HepG2 (cell line): ENCODE data around the gene CIART. TPM values are rescaled to one million over a fixed set of nuclear protein-coding genes. Genes with fewer than 3 reads are reported as not detected.

Experiments used
- ATAD3A ChIP-seq: sonication (generic); formaldehyde crosslinking; IDR thresholded peaks from 2 replicates; pipeline ENCODE4 v1.4.0; 2020; ENCODE audit warnings: missing genetic modification reagents
- ELF1 ChIP-seq: sonication (generic); formaldehyde crosslinking; IDR thresholded peaks from 2 replicates; pipeline ENCODE4 v1.4.0; 2020; ENCODE audit warnings: missing genetic modification reagents
- HMG20A ChIP-seq: IDR thresholded peaks from 2 replicates; pipeline ENCODE4 v1.6.1; 2016; ENCODE audit warnings: borderline replicate concordance
- HOXA3 ChIP-seq: sonication (generic); formaldehyde crosslinking; IDR thresholded peaks from 2 replicates; pipeline ENCODE4 v1.5.0; 2020; ENCODE audit warnings: missing genetic modification reagents
- HOXA7 ChIP-seq: sonication (generic); formaldehyde crosslinking; IDR thresholded peaks from 2 replicates; pipeline ENCODE4 v1.8.1; 2022; ENCODE audit warnings: mild to moderate bottlenecking, missing genetic modification reagents, moderate library complexity
- JUNB ChIP-seq: sonication (generic); formaldehyde crosslinking; IDR thresholded peaks from 2 replicates; pipeline ENCODE4 v1.8.0; 2022; ENCODE audit warnings: missing genetic modification reagents, mild to moderate bottlenecking, borderline replicate concordance
- KDM5A ChIP-seq: fragments of 200-600 bp; sonication (generic); IDR thresholded peaks from 2 replicates; pipeline ENCODE4 v1.7.0; 2018; ENCODE audit warnings: antibody characterized with exemption, mild to moderate bottlenecking, low read length, borderline replicate concordance
- MIER3 ChIP-seq: IDR thresholded peaks from 2 replicates; pipeline ENCODE4 v1.6.1; 2016; ENCODE audit warnings: missing compliant biosample characterization, borderline replicate concordance
- PHF21A ChIP-seq: sonication (generic); formaldehyde crosslinking; IDR thresholded peaks from 2 replicates; pipeline ENCODE4 v1.5.0; 2020; ENCODE audit warnings: mild to moderate bottlenecking, missing genetic modification reagents
- PITX1 ChIP-seq: sonication (generic); formaldehyde crosslinking; IDR thresholded peaks from 2 replicates; pipeline ENCODE4 v1.5.1; 2020; ENCODE audit warnings: mild to moderate bottlenecking, missing genetic modification reagents
- REPIN1 ChIP-seq: sonication (generic); formaldehyde crosslinking; IDR thresholded peaks from 2 replicates; pipeline ENCODE4 v1.8.0; 2022; ENCODE audit warnings: missing genetic modification reagents, low read depth, mild to moderate bottlenecking, borderline replicate concordance
- SP5 ChIP-seq: IDR thresholded peaks from 2 replicates; pipeline ENCODE4 v1.6.1; 2016; ENCODE audit warnings: low read depth, borderline replicate concordance
- ZKSCAN5 ChIP-seq: sonication (generic); formaldehyde crosslinking; IDR thresholded peaks from 2 replicates; pipeline ENCODE4 v1.5.1; 2020; ENCODE audit warnings: mild to moderate bottlenecking, missing genetic modification reagents
- ZNF331 ChIP-seq: sonication (generic); formaldehyde crosslinking; IDR thresholded peaks from 2 replicates; pipeline ENCODE4 v1.4.0; 2020; ENCODE audit warnings: missing genetic modification reagents
- ZNF333 ChIP-seq: sonication (generic); formaldehyde crosslinking; IDR thresholded peaks from 2 replicates; pipeline ENCODE4 v1.4.0; 2020; ENCODE audit warnings: mild to moderate bottlenecking, missing genetic modification reagents, borderline replicate concordance
- ZNF563 ChIP-seq: sonication (generic); formaldehyde crosslinking; IDR thresholded peaks from 2 replicates; pipeline ENCODE4 v1.8.0; 2022; ENCODE audit warnings: mild to moderate bottlenecking, moderate library complexity, missing genetic modification reagents
- ZNF614 ChIP-seq: IDR thresholded peaks from 2 replicates; pipeline ENCODE4 v1.6.1; 2018; ENCODE audit warnings: missing biosample characterization, missing genetic modification reagents, inconsistent platforms, borderline replicate concordance
- ZNF772 ChIP-seq: sonication (generic); formaldehyde crosslinking; IDR thresholded peaks from 2 replicates; pipeline ENCODE4 v1.5.0; 2020; ENCODE audit warnings: mild to moderate bottlenecking, missing genetic modification reagents
- polyA plus RNA-seq, 8 experiments: library from polyadenylated mRNA; depleted of rRNA in 3 of 8; stranded (reverse) in 7 of 8; unstranded in 1 of 8; fragments of >200 nt; fragmentation: Illumina TruSeq in 4 of 8; extraction: Trizol in 4 of 8; gene quantifications; 2 replicates each; pipeline versions ENCODE4 v1.2.1 to v1.2.3, GENCODE V29; 2011 to 2016; ENCODE audit warnings: low read depth in 4 of 8, missing spikeins in 1 of 8, mixed read lengths in 1 of 8; ENCODE audit not compliant: insufficient read depth in 1 of 8
- total RNA-seq, 5 experiments: library from RNA; depleted of rRNA; stranded (reverse); fragments of >200 nt; fragmentation: Illumina TruSeq; extraction: Trizol; gene quantifications; 2 replicates each; pipeline ENCODE4 v1.2.3, GENCODE V29; 2016; ENCODE audit warnings: low read depth in 1 of 5
- TF ChIP-seq, protein P1 (sequence below): sonication (generic); formaldehyde crosslinking; IDR thresholded peaks from 2 replicates; pipeline ENCODE4 v1.5.0; 2020; ENCODE audit warnings: mild to moderate bottlenecking, missing genetic modification reagents
- TF ChIP-seq, protein P2 (sequence below): sonication (generic); formaldehyde crosslinking; IDR thresholded peaks from 2 replicates; pipeline ENCODE4 v1.4.0; 2020; ENCODE audit warnings: mild to moderate bottlenecking, missing genetic modification reagents
- TF ChIP-seq, protein P3 (sequence below): sonication (generic); formaldehyde crosslinking; IDR thresholded peaks from 2 replicates; pipeline ENCODE4 v1.5.0; 2020; ENCODE audit warnings: missing genetic modification reagents, mild to moderate bottlenecking, borderline replicate concordance
- TF ChIP-seq, protein P4 (sequence below): sonication (generic); formaldehyde crosslinking; IDR thresholded peaks from 2 replicates; pipeline ENCODE4 v1.9.0; 2021; ENCODE audit warnings: missing genetic modification reagents, mild to moderate bottlenecking, borderline replicate concordance

Gene CIART
- total and polyA plus RNA-seq, 2 of the 13 experiments (the other 11 are each of a cell fraction or from before 2014, with no cell fraction given), result 0.58 TPM; not detected in 1

DNA sequence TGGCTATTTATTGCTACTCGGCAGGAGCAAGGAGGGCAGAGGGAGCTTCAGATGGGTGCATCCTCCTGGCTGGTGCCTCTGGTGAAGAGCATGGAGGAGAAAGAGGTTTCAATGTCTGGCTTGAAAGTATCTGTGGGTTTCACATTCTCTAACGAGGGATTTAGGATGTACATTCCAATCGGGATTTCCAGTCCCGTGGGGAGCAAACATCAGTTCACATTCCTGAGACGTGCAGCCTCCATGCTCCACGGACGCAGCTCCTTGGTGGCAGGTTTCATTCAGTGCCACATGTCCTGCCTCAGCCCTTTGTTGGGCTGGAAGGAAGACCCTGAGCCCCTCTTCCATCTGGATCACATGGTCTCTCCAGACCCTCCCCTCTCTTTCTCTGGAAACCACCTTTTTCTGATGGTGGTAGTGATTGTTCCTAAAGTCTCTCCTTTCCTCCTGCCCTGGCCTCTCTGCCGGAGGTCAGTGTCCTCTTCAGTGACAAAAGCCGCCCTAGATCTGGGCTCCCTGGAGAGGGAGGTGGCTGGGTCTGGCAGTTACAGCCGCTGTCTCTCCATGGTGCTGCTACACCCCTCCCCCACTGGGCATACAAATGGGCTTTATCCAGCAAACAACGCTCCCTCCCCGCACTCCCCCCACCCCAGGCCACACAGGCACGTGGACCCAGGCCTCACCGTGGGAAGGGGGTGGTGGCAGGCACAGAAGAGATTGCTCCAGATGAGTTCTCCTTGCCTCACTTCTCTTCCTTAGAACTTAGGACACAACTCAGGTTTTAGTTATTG, 25.6 kb upstream of the CIART start (continued):
- TF ChIP-seq KDM5A, result no peak
- no peak for TF ChIP-seq MIER3 (CRISPR knock-in tag)
- TF ChIP-seq HOXA7, result no peak
- no peak for TF ChIP-seq ZNF563
- no peak for TF ChIP-seq HMG20A (CRISPR knock-in tag)
- TF ChIP-seq ATAD3A (CRISPR knock-in tag), result no peak
- TF ChIP-seq ZNF333 (CRISPR knock-in tag), result no peak
- TF ChIP-seq SP5, result no peak
- TF ChIP-seq REPIN1 (CRISPR knock-in tag), result no peak
- TF ChIP-seq, protein P1, sequence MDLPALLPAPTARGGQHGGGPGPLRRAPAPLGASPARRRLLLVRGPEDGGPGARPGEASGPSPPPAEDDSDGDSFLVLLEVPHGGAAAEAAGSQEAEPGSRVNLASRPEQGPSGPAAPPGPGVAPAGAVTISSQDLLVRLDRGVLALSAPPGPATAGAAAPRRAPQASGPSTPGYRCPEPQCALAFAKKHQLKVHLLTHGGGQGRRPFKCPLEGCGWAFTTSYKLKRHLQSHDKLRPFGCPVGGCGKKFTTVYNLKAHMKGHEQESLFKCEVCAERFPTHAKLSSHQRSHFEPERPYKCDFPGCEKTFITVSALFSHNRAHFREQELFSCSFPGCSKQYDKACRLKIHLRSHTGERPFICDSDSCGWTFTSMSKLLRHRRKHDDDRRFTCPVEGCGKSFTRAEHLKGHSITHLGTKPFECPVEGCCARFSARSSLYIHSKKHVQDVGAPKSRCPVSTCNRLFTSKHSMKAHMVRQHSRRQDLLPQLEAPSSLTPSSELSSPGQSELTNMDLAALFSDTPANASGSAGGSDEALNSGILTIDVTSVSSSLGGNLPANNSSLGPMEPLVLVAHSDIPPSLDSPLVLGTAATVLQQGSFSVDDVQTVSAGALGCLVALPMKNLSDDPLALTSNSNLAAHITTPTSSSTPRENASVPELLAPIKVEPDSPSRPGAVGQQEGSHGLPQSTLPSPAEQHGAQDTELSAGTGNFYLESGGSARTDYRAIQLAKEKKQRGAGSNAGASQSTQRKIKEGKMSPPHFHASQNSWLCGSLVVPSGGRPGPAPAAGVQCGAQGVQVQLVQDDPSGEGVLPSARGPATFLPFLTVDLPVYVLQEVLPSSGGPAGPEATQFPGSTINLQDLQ (CRISPR knock-in tag), result no peak
- no peak for TF ChIP-seq ZNF331 (CRISPR knock-in tag)
- no peak for TF ChIP-seq PHF21A (CRISPR knock-in tag)
- TF ChIP-seq, protein P2, sequence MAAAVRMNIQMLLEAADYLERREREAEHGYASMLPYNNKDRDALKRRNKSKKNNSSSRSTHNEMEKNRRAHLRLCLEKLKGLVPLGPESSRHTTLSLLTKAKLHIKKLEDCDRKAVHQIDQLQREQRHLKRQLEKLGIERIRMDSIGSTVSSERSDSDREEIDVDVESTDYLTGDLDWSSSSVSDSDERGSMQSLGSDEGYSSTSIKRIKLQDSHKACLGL, result 0 out of 2 replicates have a peak, but pooled peaks have one; percentile 14
- no peak for TF ChIP-seq ZNF614 (CRISPR knock-in tag)
- no peak for TF ChIP-seq ELF1 (CRISPR knock-in tag)
- TF ChIP-seq, protein P3, sequence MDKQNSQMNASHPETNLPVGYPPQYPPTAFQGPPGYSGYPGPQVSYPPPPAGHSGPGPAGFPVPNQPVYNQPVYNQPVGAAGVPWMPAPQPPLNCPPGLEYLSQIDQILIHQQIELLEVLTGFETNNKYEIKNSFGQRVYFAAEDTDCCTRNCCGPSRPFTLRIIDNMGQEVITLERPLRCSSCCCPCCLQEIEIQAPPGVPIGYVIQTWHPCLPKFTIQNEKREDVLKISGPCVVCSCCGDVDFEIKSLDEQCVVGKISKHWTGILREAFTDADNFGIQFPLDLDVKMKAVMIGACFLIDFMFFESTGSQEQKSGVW (CRISPR knock-in tag), result no peak
- no peak for TF ChIP-seq JUNB (CRISPR knock-in tag)
- no peak for TF ChIP-seq ZKSCAN5 (CRISPR knock-in tag)
- TF ChIP-seq HOXA3 (CRISPR knock-in tag), result 0 out of 2 replicates have a peak, but pooled peaks have one; percentile 32
- TF ChIP-seq ZNF772, result no peak
- TF ChIP-seq, protein P4, sequence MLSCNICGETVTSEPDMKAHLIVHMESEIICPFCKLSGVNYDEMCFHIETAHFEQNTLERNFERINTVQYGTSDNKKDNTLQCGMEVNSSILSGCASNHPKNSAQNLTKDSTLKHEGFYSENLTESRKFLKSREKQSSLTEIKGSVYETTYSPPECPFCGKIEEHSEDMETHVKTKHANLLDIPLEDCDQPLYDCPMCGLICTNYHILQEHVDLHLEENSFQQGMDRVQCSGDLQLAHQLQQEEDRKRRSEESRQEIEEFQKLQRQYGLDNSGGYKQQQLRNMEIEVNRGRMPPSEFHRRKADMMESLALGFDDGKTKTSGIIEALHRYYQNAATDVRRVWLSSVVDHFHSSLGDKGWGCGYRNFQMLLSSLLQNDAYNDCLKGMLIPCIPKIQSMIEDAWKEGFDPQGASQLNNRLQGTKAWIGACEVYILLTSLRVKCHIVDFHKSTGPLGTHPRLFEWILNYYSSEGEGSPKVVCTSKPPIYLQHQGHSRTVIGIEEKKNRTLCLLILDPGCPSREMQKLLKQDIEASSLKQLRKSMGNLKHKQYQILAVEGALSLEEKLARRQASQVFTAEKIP (CRISPR knock-in tag), result no peak
- peak; percentile 46; the same call in 1 of the 2 replicates for TF ChIP-seq PITX1 (CRISPR knock-in tag)
